Vagina (tissue), 2 donors: ENCODE results near the gene VPS8.

Experiments
- POLR2A ChIP-seq, 2 donors: fragments of 450-650 bp; IDR thresholded peaks; one replicate each; pipeline ENCODE4 v1.6.1; 2017; ENCODE audit warnings: antibody characterized with exemption in 2 of 2, mild to moderate bottlenecking in 2 of 2, moderate library complexity in 2 of 2
- POLR2AphosphoS5 ChIP-seq, 2 donors: sonication (generic); formaldehyde crosslinking; IDR thresholded peaks; one replicate each; pipeline ENCODE4 v1.9.0; 2017; ENCODE audit warnings: antibody characterized with exemption in 2 of 2, mild to moderate bottlenecking in 2 of 2, low read depth in 1 of 2; ENCODE audit not compliant: insufficient read depth in 1 of 2
- TF ChIP-seq, protein P1 (sequence below), 3 experiments: fragments of 450-650 bp in 2 of 3; fragments of 200-600 bp in 1 of 3; sonication (generic) in 1 of 3; IDR thresholded peaks; one replicate each; pipeline ENCODE4 v1.5.1; 2017 to 2019; ENCODE audit warnings: antibody characterized with exemption in 3 of 3, mild to moderate bottlenecking in 2 of 3, moderate library complexity in 2 of 3

DNA sequence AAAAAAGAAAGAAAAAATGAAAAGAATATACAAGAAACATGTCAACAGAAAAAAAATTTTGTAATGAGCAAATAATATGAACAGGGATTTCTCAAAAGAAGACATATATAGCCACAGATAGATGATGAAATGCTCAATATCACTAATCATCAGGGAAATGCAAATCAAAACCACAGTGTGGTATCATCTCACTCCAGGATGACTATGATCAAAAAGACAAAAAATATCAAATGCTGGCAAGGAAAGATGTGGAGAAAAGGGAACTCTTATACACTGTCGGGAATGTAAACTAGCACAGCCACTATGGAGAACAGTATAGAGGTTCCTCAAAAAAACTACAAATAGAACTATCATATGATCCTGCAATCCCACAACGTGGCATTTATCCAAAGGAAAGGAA lies 246.8 kb downstream of the VPS8 start:
- TF ChIP-seq, protein P1, sequence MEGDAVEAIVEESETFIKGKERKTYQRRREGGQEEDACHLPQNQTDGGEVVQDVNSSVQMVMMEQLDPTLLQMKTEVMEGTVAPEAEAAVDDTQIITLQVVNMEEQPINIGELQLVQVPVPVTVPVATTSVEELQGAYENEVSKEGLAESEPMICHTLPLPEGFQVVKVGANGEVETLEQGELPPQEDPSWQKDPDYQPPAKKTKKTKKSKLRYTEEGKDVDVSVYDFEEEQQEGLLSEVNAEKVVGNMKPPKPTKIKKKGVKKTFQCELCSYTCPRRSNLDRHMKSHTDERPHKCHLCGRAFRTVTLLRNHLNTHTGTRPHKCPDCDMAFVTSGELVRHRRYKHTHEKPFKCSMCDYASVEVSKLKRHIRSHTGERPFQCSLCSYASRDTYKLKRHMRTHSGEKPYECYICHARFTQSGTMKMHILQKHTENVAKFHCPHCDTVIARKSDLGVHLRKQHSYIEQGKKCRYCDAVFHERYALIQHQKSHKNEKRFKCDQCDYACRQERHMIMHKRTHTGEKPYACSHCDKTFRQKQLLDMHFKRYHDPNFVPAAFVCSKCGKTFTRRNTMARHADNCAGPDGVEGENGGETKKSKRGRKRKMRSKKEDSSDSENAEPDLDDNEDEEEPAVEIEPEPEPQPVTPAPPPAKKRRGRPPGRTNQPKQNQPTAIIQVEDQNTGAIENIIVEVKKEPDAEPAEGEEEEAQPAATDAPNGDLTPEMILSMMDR (IDR thresholded peaks at IDR 0.05): no peak
- TF ChIP-seq POLR2AphosphoS5 (IDR thresholded peaks at IDR 0.05; ENCODE audit: insufficient read depth in 1 of 2, low read depth in 1 of 2) (no peak), POLR2A (IDR thresholded peaks at IDR 0.05) (no peak)
